ENCODE results near the gene NCF4. TPM values are rescaled to one million over a fixed set of nuclear protein-coding genes. Genes with fewer than 3 reads are reported as not detected.

Gene NCF4
- total and polyA plus RNA-seq, 12 donors, result 1.1 to 18.9 (median 3.6) TPM

GRCh38 chr22:36921309-36922104, 60.7 kb downstream of the NCF4 start:
- Histone ChIP-seq H3K4me3 (no peak overlapping the region), H3K27me3 (peaks cover 0 to 40% (median 23%) of the 10 kb centered on the region in 7 donors), H3K4me1 (peaks cover 0 to 42% (median 0%) of the 10 kb centered on the region in 9 donors), H3K36me3 (peaks cover 0 to 49% (median 0%) of the 10 kb centered on the region in 9 donors), H3K27ac (peak overlapping the region in 1 of 10 donors; percentile 75), H3K9me3 (peaks cover 0 to 8% (median 0%) of the 10 kb centered on the region in 11 donors)
- ATAC-seq (peak in 5 of 8 donors; percentile 31 to 68 (median 48)), DNase-seq (peak in 1 of 2 donors; percentile 29)
- WGBS, 2 donors, result 59 to 64% methylated on average over 15 of the region's 15 CpGs
- intact Hi-C loops (cut with DNase I), result no loop called here
- TF ChIP-seq CTCF (IDR thresholded peaks at IDR 0.05), result no peak

- no peak overlapping the region for H3K4me3 ChIP-seq
- intact Hi-C loops (cut with DNase I), result no loop called here
- 23 to 34% methylated on average over 10 of the region's 10 CpGs for whole genome bisulfite sequencing, 2 donors
- peaks cover 0 to 55% (median 0%) of the 10 kb centered on the region in 9 donors for H3K36me3 ChIP-seq
- peaks cover 0 to 36% (median 0%) of the 10 kb centered on the region in 9 donors for H3K4me1 ChIP-seq
- ATAC-seq (peak in 5 of 8 donors; percentile 19 to 37 (median 28)), DNase-seq (no peak)
- H3K27ac ChIP-seq, result peak overlapping the region in 1 of 10 donors; percentile 75
- H3K27me3 ChIP-seq, result peaks cover 0 to 43% (median 23%) of the 10 kb centered on the region in 7 donors
- no peak for TF ChIP-seq CTCF (IDR thresholded peaks at IDR 0.05)
- H3K9me3 ChIP-seq, result peaks cover 0 to 8% (median 0%) of the 10 kb centered on the region in 11 donors
These were observed 61.4 kb downstream of the NCF4 start for GRCh38 chr22:36922105-36922608.

GRCh38 chr22:36922711-36923110, 61.9 kb downstream of the NCF4 start:
- TF ChIP-seq CTCF (IDR thresholded peaks at IDR 0.05), result no peak
- Histone ChIP-seq H3K27me3 (peaks cover 0 to 47% (median 23%) of the 10 kb centered on the region in 7 donors), H3K9me3 (peaks cover 0 to 8% (median 0%) of the 10 kb centered on the region in 11 donors), H3K36me3 (peaks cover 0 to 61% (median 0%) of the 10 kb centered on the region in 9 donors), H3K4me3 (no peak overlapping the region), H3K27ac (peak overlapping the region in 1 of 10 donors; percentile 75), H3K4me1 (peaks cover 0 to 33% (median 0%) of the 10 kb centered on the region in 9 donors)
- peak in 1 of 8 donors; percentile 33 for ATAC-seq
- intact Hi-C loops (cut with DNase I), result no loop called here
- DNase-seq, result no peak
- 70 to 74% methylated on average over 7 of the region's 7 CpGs for WGBS, 2 donors

- peaks cover 0 to 66% (median 0%) of the 10 kb centered on the region in 9 donors for H3K36me3 ChIP-seq
- H3K27me3 ChIP-seq, result peaks cover 0 to 47% (median 23%) of the 10 kb centered on the region in 7 donors
- H3K9me3 ChIP-seq, result peaks cover 0 to 8% (median 0%) of the 10 kb centered on the region in 11 donors
- peaks cover 0 to 33% (median 0%) of the 10 kb centered on the region in 9 donors for H3K4me1 ChIP-seq
- WGBS, 2 donors, result 89% methylated on average over 21 of the region's 21 CpGs
- ATAC-seq (peak in 1 of 8 donors; percentile 13), DNase-seq (no peak)
- intact Hi-C loops (cut with DNase I), result no loop called here
- no peak overlapping the region for H3K27ac ChIP-seq
- no peak for TF ChIP-seq CTCF (IDR thresholded peaks at IDR 0.05)
- no peak overlapping the region for H3K4me3 ChIP-seq
These were observed 62.5 kb downstream of the NCF4 start for GRCh38 chr22:36923131-36923788.

Data from heart right ventricle (tissue), 16 donors.